ENCODE measurements around the gene AIFM3.

DNA sequence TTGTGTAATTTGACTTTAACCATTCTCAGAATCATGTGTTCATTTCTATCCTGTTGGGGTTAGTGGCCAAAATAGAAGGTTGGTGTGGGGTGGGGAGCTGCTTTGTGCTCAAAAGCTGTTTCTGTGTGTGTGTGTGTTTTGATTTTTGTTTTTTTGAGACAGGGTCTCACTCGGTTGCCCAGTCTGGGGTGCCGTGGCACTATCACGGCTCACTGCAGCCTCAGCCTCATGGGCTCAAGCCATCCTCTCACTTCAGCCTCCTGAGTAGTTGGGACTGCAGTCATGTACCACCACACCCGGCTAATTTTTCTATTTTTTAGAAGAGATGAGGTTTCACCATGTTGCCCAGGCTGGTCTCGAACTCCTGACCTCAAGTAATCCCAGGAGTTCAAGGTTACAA lies 18.1 kb upstream of the AIFM3 start:
- TF ChIP-seq, protein P1, sequence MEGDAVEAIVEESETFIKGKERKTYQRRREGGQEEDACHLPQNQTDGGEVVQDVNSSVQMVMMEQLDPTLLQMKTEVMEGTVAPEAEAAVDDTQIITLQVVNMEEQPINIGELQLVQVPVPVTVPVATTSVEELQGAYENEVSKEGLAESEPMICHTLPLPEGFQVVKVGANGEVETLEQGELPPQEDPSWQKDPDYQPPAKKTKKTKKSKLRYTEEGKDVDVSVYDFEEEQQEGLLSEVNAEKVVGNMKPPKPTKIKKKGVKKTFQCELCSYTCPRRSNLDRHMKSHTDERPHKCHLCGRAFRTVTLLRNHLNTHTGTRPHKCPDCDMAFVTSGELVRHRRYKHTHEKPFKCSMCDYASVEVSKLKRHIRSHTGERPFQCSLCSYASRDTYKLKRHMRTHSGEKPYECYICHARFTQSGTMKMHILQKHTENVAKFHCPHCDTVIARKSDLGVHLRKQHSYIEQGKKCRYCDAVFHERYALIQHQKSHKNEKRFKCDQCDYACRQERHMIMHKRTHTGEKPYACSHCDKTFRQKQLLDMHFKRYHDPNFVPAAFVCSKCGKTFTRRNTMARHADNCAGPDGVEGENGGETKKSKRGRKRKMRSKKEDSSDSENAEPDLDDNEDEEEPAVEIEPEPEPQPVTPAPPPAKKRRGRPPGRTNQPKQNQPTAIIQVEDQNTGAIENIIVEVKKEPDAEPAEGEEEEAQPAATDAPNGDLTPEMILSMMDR (IDR thresholded peaks at IDR 0.05): no peak
- TF ChIP-seq TP53 (CRISPR knock-in tag; IDR thresholded peaks at IDR 0.05): no peak
- TF ChIP-seq BHLHE40 (IDR thresholded peaks at IDR 0.05; ENCODE audit: low read depth, low read length): no peak
- no peak for TF ChIP-seq POLR2A (IDR thresholded peaks at IDR 0.05; ENCODE audit: low read length)
- TF ChIP-seq, protein P2, sequence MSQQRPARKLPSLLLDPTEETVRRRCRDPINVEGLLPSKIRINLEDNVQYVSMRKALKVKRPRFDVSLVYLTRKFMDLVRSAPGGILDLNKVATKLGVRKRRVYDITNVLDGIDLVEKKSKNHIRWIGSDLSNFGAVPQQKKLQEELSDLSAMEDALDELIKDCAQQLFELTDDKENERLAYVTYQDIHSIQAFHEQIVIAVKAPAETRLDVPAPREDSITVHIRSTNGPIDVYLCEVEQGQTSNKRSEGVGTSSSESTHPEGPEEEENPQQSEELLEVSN (IDR thresholded peaks at IDR 0.05; ENCODE audit: borderline replicate concordance, low read depth): no peak
- TF ChIP-seq, protein P3, sequence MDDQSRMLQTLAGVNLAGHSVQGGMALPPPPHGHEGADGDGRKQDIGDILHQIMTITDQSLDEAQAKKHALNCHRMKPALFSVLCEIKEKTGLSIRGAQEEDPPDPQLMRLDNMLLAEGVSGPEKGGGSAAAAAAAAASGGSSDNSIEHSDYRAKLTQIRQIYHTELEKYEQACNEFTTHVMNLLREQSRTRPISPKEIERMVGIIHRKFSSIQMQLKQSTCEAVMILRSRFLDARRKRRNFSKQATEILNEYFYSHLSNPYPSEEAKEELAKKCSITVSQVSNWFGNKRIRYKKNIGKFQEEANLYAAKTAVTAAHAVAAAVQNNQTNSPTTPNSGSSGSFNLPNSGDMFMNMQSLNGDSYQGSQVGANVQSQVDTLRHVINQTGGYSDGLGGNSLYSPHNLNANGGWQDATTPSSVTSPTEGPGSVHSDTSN (IDR thresholded peaks at IDR 0.05): no peak
- no peak for TF ChIP-seq RCOR1 (IDR thresholded peaks at IDR 0.05; ENCODE audit: low read depth, low read length)
- no peak for TF ChIP-seq JUNB (IDR thresholded peaks at IDR 0.05)
- no peak for TF ChIP-seq EP300 (IDR thresholded peaks at IDR 0.05)
- TF ChIP-seq HOXA7 (CRISPR knock-in tag; IDR thresholded peaks at IDR 0.05): no peak
- no peak for TF ChIP-seq ESRRA (IDR thresholded peaks at IDR 0.05; ENCODE audit: borderline replicate concordance, low read length)
- no peak for TF ChIP-seq ZFP36 (IDR thresholded peaks at IDR 0.05; ENCODE audit: borderline replicate concordance, partially characterized antibody)
- TF ChIP-seq NFE2L2 (conservative IDR thresholded peaks at IDR 0.05; ENCODE audit: low read length): no peak

Measured in A549 (cell line).